Chondrocyte (in vitro differentiated cells): ENCODE data around the gene ADPRS. TPM values are rescaled to one million over a fixed set of nuclear protein-coding genes. Genes with fewer than 3 reads are reported as not detected.

Experiments
- DNase-seq: peaks from one replicate; pipeline ENCODE4 v3.0.0; 2021; ENCODE audit warnings: mixed read lengths, low spot score
- H3K27ac Mint-ChIP-seq: one replicate; pipeline ENCODE4 v1.8.0; 2021; ENCODE audit warnings: mild to moderate bottlenecking, moderate library complexity, mixed read lengths; ENCODE audit not compliant: unreplicated experiment
- H3K27me3 Mint-ChIP-seq: 2 replicates; pipeline ENCODE4 v1.8.0; 2021; ENCODE audit warnings: low read depth, mixed read lengths
- H3K36me3 Mint-ChIP-seq: 2 replicates; pipeline ENCODE4 v1.8.0; 2021; ENCODE audit warnings: low read depth, mixed read lengths
- H3K4me1 Mint-ChIP-seq: 2 replicates; pipeline ENCODE4 v1.8.0; 2021; ENCODE audit warnings: low read depth, mild to moderate bottlenecking, mixed read lengths
- H3K4me3 Mint-ChIP-seq: one replicate; pipeline ENCODE4 v1.8.0; 2021; ENCODE audit warnings: mild to moderate bottlenecking, moderate library complexity, mixed read lengths; ENCODE audit not compliant: unreplicated experiment
- H3K9me3 Mint-ChIP-seq: 2 replicates; pipeline ENCODE4 v1.8.0; 2021; ENCODE audit warnings: low read depth, mixed read lengths
- CTCF ChIP-seq: fragments of 200-600 bp; sonication (generic); IDR thresholded peaks from 2 replicates; pipeline ENCODE4 v1.5.0; 2021; ENCODE audit warnings: antibody characterized with exemption, mild to moderate bottlenecking, moderate library complexity
- total RNA-seq: library from RNA; stranded (reverse); gene quantifications from 3 replicates; pipeline ENCODE4 v1.2.1, GENCODE V29; 2021

ADPRS gene
- total RNA-seq, 1 donor from 2014 or later, result 26.9 TPM

DNA sequence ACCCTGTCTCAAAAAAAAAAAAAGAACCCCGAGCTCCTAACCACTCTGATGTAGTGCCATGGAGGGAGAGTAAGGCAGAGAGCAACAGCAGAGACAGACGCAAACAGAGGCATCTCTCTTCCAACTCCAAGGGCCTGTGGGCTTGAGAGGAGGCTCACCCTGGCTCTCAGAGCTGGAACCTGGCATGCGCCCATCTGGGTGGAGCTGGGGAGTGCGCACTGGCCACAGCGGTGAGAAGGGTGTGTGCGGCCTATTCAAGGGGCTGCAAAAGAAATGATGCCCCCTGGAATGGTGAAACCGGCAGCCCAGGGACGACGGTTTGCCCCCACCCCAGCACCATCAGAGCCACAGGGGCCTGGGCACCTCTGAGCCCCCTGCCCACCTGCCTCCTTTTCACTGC, 18.7 kb downstream of the ADPRS start:
- TF ChIP-seq CTCF, result no peak
- Mint-ChIP-seq H3K4me3 (no peak overlapping the region), H3K4me1 (peaks cover 39% of the 10 kb centered on the region), H3K27ac (no peak overlapping the region), H3K9me3 (no peaks in the 10 kb centered on the region), H3K36me3 (no peaks in the 10 kb centered on the region), H3K27me3 (no peaks in the 10 kb centered on the region)
- DNase-seq, result peak; percentile 75

DNA sequence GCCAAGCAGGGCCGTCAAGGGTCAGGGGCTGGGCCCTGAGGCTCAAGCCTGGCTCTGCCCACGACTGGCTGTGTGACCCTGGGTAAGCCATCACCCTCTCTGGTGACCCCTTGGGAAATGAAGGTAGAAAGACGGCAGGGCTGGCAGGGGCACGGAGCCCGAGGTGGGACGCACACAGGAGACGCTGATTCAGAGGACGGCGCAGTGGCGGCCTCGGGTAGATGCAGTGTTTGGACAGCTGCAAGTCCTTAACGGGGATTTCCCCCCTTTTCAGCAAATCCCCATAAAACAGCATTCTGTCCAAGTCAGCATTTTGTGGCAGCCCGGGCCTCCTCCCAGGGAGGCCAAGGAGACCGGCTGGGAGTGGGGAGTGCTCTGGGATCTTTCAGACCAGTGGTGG, 19.6 kb downstream of the ADPRS start:
- no peak for TF ChIP-seq CTCF
- no peaks in the 10 kb centered on the region for H3K27me3 Mint-ChIP-seq
- no peak overlapping the region for H3K4me3 Mint-ChIP-seq
- H3K27ac Mint-ChIP-seq, result peak overlapping the region; percentile 80
- H3K36me3 Mint-ChIP-seq, result no peaks in the 10 kb centered on the region
- peaks cover 39% of the 10 kb centered on the region for H3K4me1 Mint-ChIP-seq
- no peaks in the 10 kb centered on the region for H3K9me3 Mint-ChIP-seq
- peak; percentile 66 for DNase-seq

- Mint-ChIP-seq H3K4me3 (no peak overlapping the region), H3K36me3 (no peaks in the 10 kb centered on the region), H3K9me3 (no peaks in the 10 kb centered on the region), H3K27ac (peak overlapping the region; percentile 96), H3K4me1 (peaks cover 39% of the 10 kb centered on the region), H3K27me3 (no peaks in the 10 kb centered on the region)
- DNase-seq, result peak; percentile 92
- no peak for TF ChIP-seq CTCF
Observed at GRCh38 chr1:36109041-36109679, 20.5 kb downstream of the ADPRS start.

DNA sequence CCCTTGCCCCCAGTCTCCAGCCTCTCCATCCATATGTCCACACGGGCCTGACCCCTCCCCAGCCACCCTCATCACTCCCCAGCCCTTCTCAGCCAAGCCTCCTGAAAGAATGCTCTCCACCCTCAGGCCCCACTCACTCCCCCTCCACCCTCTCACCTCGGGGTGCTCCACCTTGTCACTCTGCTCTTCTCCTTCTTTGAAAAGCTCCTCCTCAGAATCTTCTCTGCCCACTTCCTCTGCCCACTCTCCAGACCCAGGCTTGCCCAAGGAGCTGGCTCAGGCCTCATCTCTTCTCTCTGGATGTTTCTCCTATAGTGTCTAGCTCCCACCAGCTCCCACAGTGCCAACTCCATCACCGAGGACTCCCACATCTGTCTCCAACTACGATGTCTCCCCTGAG, 22.5 kb downstream of the ADPRS start:
- H3K4me1 Mint-ChIP-seq, result peaks cover 48% of the 10 kb centered on the region
- no peak overlapping the region for H3K27ac Mint-ChIP-seq
- H3K4me3 Mint-ChIP-seq, result no peak overlapping the region

GRCh38 chr1:36112823-36113222, 24.1 kb downstream of the ADPRS start:
- Mint-ChIP-seq H3K4me1 (peaks cover 50% of the 10 kb centered on the region), H3K4me3 (no peak overlapping the region), H3K36me3 (no peaks in the 10 kb centered on the region), H3K27ac (no peak overlapping the region), H3K27me3 (no peaks in the 10 kb centered on the region), H3K9me3 (no peaks in the 10 kb centered on the region)
- DNase-seq, result no peak
- peak; percentile 19 for TF ChIP-seq CTCF

More for the DNA sequence above, 22.5 kb downstream of the ADPRS start:
- DNase-seq, result no peak
- Mint-ChIP-seq H3K9me3 (no peaks in the 10 kb centered on the region), H3K36me3 (no peaks in the 10 kb centered on the region), H3K27me3 (no peaks in the 10 kb centered on the region)
- no peak for TF ChIP-seq CTCF
